HL-60/S4 treated with retinoic acid at 250 ng/mL for 4 days and 3 days (cell line): ENCODE data around the gene SNAP25.

ENCODE experiments used
- in situ Hi-C: fragments of 300-500 bp; cut with MboI; formaldehyde crosslinking; loops from 2 replicates; pipeline ENCODE4 v1.7.0; 2022; ENCODE audit warnings: low sequenced_read_pairs

Gene SNAP25

GRCh38 chr20:10218536-10219451 lies at the start of gene SNAP25:
Gene SNAP25, plus strand, starts transcription at chr20:10218830. Its CDS starts 56,662 bp downstream, at chr20:10275492.
- in situ Hi-C loops, result no loop called here

- in situ Hi-C loops, result no loop called here
These were observed 48.9 kb upstream of the SNAP25 start for GRCh38 chr20:10169752-10170151.

GRCh38 chr20:10170261-10170660 lies 48.4 kb upstream of the SNAP25 start:
- in situ Hi-C loops, result no loop called here

- in situ Hi-C loops, result no loop called here
These were observed 46.5 kb upstream of the SNAP25 start for GRCh38 chr20:10171864-10172751.

GRCh38 chr20:10172998-10173655 lies 45.5 kb upstream of the SNAP25 start:
- in situ Hi-C loops, result no loop called here

GRCh38 chr20:10174400-10174799 lies 44.2 kb upstream of the SNAP25 start:
- in situ Hi-C loops, result no loop called here

- in situ Hi-C loops, result no loop called here
These were observed 41.3 kb upstream of the SNAP25 start for GRCh38 chr20:10177326-10177725.

GRCh38 chr20:10178091-10178490 lies 40.5 kb upstream of the SNAP25 start:
- in situ Hi-C loops, result no loop called here

- in situ Hi-C loops, result no loop called here
These were observed 39.8 kb upstream of the SNAP25 start for GRCh38 chr20:10178727-10179313.

- in situ Hi-C loops, result no loop called here
These were observed 38.9 kb upstream of the SNAP25 start for GRCh38 chr20:10179574-10180298.

- in situ Hi-C loops, result no loop called here
These were observed 37.9 kb upstream of the SNAP25 start for GRCh38 chr20:10180651-10181235.

- in situ Hi-C loops, result no loop called here
These were observed 32.7 kb upstream of the SNAP25 start for GRCh38 chr20:10185741-10186558.

GRCh38 chr20:10190456-10190855 lies 28.2 kb upstream of the SNAP25 start:
- in situ Hi-C loops, result no loop called here

- in situ Hi-C loops, result no loop called here
These were observed 26.5 kb upstream of the SNAP25 start for GRCh38 chr20:10192171-10192570.

- in situ Hi-C loops, result no loop called here
These were observed 24.5 kb upstream of the SNAP25 start for GRCh38 chr20:10194166-10194565.

- in situ Hi-C loops, result no loop called here
These were observed 18.3 kb upstream of the SNAP25 start for GRCh38 chr20:10200330-10200729.

GRCh38 chr20:10201321-10201870 lies 17.2 kb upstream of the SNAP25 start:
- in situ Hi-C loops, result no loop called here

- in situ Hi-C loops, result no loop called here
These were observed 9.5 kb upstream of the SNAP25 start for GRCh38 chr20:10209091-10209490.

GRCh38 chr20:10213526-10213925 lies 5.1 kb upstream of the SNAP25 start:
- in situ Hi-C loops, result no loop called here
